ENCODE measurements around the gene NFASC. TPM values are rescaled to one million over a fixed set of nuclear protein-coding genes. Genes with fewer than 3 reads are reported as not detected.

Gene NFASC
- total RNA-seq, 2 donors from 2014 or later, result 4.4 to 7.6 TPM

GRCh38 chr1:205053296-205053695 is 182.6 kb downstream of the NFASC start:
- DNase-seq (no peak), ATAC-seq (no peak)
- no peak for TF ChIP-seq CTCF (IDR thresholded peaks at IDR 0.05)
- no peak for TF ChIP-seq POLR2A (IDR thresholded peaks at IDR 0.05)
- no peaks in the 10 kb centered on the region for H3K27me3 ChIP-seq
- WGBS, 2 donors, result 80 to 84% methylated on average over 5 of the region's 5 CpGs
- intact Hi-C loops (cut with DNase I), result no loop called here
- no peaks in the 10 kb centered on the region for H3K36me3 ChIP-seq (replicated peaks in 1 of 2; ENCODE audit: insufficient read depth in 1 of 2, low read depth in 2 of 2)
- no peak overlapping the region for H3K27ac ChIP-seq
- H3K4me1 ChIP-seq, result peaks cover 6% of the 10 kb centered on the region
- no peak overlapping the region for H3K4me3 ChIP-seq
- H3K9me3 ChIP-seq, result no peaks in the 10 kb centered on the region

- whole genome bisulfite sequencing, 2 donors, result 54 to 57% methylated on average over 6 to 7 of the region's 7 CpGs
These were observed 183.4 kb downstream of the NFASC start for GRCh38 chr1:205054013-205054412.

GRCh38 chr1:205056188-205056611 is 185.5 kb downstream of the NFASC start:
- no peak overlapping the region for H3K27ac ChIP-seq
- H3K27me3 ChIP-seq, result no peaks in the 10 kb centered on the region
- H3K36me3 ChIP-seq (replicated peaks in 1 of 2; ENCODE audit: insufficient read depth in 1 of 2, low read depth in 2 of 2), result no peaks in the 10 kb centered on the region
- no peaks in the 10 kb centered on the region for H3K9me3 ChIP-seq
- TF ChIP-seq CTCF (IDR thresholded peaks at IDR 0.05) (no peak), POLR2A (IDR thresholded peaks at IDR 0.05) (no peak)
- WGBS, 2 donors, result 71 to 81% methylated on average over 7 to 13 of the region's 13 CpGs
- ATAC-seq (no peak), DNase-seq (no peak)
- intact Hi-C loops (cut with DNase I), result loop anchor here (5.0 kb wide), 1 partner anchor 64 kb away; no protein-coding TSS in a partner anchor
- no peaks in the 10 kb centered on the region for H3K4me1 ChIP-seq
- no peak overlapping the region for H3K4me3 ChIP-seq

More at GRCh38 chr1:205054013-205054412, 183.4 kb downstream of the NFASC start:
- no peak overlapping the region for H3K27ac ChIP-seq
- H3K4me1 ChIP-seq, result peaks cover 6% of the 10 kb centered on the region
- DNase-seq (no peak), ATAC-seq (no peak)
- TF ChIP-seq CTCF (IDR thresholded peaks at IDR 0.05), result no peak
- TF ChIP-seq POLR2A (IDR thresholded peaks at IDR 0.05), result no peak
- no peaks in the 10 kb centered on the region for H3K36me3 ChIP-seq (replicated peaks in 1 of 2; ENCODE audit: insufficient read depth in 1 of 2, low read depth in 2 of 2)
- H3K9me3 ChIP-seq, result no peaks in the 10 kb centered on the region
- no peak overlapping the region for H3K4me3 ChIP-seq
- intact Hi-C loops (cut with DNase I), result no loop called here
- no peaks in the 10 kb centered on the region for H3K27me3 ChIP-seq

- 87 to 90% methylated on average over 6 of the region's 6 CpGs for WGBS, 2 donors
- DNase-seq (no peak), ATAC-seq (no peak)
- TF ChIP-seq POLR2A (IDR thresholded peaks at IDR 0.05) (no peak), CTCF (IDR thresholded peaks at IDR 0.05) (no peak)
- H3K9me3 ChIP-seq, result no peaks in the 10 kb centered on the region
- no peak overlapping the region for H3K4me3 ChIP-seq
- intact Hi-C loops (cut with DNase I), result loop anchor here (5.0 kb wide), 1 partner anchor 65 kb away; no protein-coding TSS in a partner anchor
- no peaks in the 10 kb centered on the region for H3K27me3 ChIP-seq
- no peak overlapping the region for H3K27ac ChIP-seq
- H3K36me3 ChIP-seq (replicated peaks in 1 of 2; ENCODE audit: insufficient read depth in 1 of 2, low read depth in 2 of 2), result no peaks in the 10 kb centered on the region
- peaks cover 6% of the 10 kb centered on the region for H3K4me1 ChIP-seq
These were observed 186.4 kb downstream of the NFASC start for GRCh38 chr1:205056956-205057568.
